ENCODE data around the gene EGFR.

The EGFR gene

DNA sequence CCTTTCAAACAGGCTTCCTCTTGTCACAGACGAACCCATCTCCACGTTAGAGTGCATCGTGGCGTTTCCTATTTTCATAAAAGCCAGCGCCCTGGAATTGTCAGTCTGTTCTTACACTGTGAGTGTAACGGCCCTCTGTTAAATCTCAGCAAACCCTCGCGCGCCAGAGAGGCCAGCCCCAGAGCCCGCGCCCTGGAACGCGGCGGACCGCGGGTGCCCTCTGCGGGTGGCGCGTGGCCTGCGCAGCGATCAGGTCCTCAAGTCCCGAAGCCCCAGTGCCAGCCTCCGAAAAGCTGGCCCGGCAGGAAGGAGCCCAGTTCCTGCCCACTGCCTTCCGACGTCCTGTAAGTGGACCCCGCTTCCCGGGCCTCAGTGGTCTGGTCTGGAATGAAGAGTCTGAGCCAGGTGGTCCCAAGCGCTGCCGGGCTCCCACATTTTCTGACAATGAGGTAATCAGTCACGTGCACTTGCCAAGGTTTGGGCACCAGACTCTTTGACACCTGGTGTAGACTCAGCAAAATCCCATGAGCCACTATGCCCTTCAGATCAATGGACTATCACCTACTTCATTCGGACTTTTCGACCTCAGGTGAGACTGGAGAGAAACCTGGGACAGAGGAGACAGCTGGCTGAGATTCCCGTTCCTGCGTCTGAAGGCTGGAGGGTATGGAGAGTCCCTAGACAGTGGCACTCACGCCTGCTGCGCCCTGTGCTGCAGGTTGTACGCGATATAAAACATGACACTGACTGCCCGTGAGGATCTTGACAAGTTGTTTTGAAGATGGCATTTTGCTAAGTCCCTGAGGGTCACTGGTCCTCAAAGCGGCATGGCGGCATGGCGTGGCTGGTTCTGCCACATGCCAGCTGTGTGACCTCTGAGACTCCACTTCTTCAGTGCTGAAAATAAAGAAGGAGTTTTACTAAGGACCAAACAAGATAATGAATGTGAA, 237.0 kb downstream of the EGFR start:
- peak; percentile 63 for DNase-seq

- DNase-seq, result no peak
Measured at GRCh38 chr7:55258631-55259030, 239.8 kb downstream of the EGFR start.

- DNase-seq, result no peak
Measured at GRCh38 chr7:55260171-55260570, 241.4 kb downstream of the EGFR start.

GRCh38 chr7:55260676-55261385, 242.0 kb downstream of the EGFR start:
- DNase-seq, result no peak
